GM18867 (cell line): ENCODE data around the gene TMEM198.
A peak's percentile ranks its signal among the peaks of the same experiment; 100 is the strongest.

Experiments
- ATAC-seq: cut with Tn5 transposase; IDR thresholded peaks from one replicate; pipeline ENCODE4 v1.9.1; 2021; ENCODE audit warnings: mild to moderate bottlenecking, moderate library complexity; ENCODE audit not compliant: unreplicated experiment

The TMEM198 gene

GRCh38 chr2:219508971-219509779 lies 34.7 kb upstream of the TMEM198 start:
- peak; percentile 18 for ATAC-seq

GRCh38 chr2:219509780-219510511 lies 33.9 kb upstream of the TMEM198 start:
- peak; percentile 61 for ATAC-seq

- ATAC-seq, result no peak
Observed at GRCh38 chr2:219510512-219511135, 33.2 kb upstream of the TMEM198 start.

GRCh38 chr2:219511547-219512325 lies 32.1 kb upstream of the TMEM198 start:
- no peak for ATAC-seq

DNA sequence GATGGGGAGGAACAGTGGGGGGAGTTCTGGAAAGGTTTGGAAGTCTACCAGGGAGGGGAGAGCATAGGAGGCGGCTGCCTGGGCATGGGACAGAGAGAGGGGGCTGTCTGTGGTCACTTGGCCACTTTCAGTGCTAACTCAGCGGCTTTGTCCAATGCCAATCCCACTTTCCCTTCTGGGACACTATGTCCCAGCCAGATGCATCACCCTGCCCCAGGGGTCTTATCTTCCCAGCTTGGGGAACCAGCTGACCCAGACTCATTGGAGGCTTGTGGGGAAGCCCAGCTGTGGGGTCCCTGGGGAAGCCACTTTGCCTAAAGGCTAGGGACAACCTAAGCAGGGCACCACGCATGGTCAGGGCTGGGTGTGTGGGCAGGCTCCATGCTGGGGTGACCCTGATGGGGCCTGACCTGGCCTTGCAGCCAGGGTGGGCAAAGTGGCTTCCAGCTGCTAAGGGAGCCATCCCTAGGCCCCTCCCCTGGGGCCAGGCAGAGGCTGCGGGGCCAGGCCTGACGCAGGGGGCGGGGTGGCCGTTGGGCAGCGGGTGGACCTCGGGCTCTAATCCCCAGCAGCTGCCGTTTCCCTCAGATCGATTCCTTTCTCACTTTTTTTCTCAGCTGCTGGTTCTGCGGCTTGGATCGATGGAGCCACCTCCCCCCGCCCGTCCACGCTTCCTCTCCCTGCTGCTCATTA lies 31.2 kb upstream of the TMEM198 start:
- ATAC-seq, result no peak

- ATAC-seq, result no peak
Observed at GRCh38 chr2:219513787-219514186, 30.0 kb upstream of the TMEM198 start.

- ATAC-seq, result no peak
Observed at GRCh38 chr2:219514196-219514761, 29.5 kb upstream of the TMEM198 start, which contains the start of gene ASIC4. Gene ASIC4 (plus strand): TSS chr2:219514482. CDS start chr2:219514725, 243 bp downstream.

- no peak for ATAC-seq
Observed at GRCh38 chr2:219514836-219515235, 29.0 kb upstream of the TMEM198 start.

DNA sequence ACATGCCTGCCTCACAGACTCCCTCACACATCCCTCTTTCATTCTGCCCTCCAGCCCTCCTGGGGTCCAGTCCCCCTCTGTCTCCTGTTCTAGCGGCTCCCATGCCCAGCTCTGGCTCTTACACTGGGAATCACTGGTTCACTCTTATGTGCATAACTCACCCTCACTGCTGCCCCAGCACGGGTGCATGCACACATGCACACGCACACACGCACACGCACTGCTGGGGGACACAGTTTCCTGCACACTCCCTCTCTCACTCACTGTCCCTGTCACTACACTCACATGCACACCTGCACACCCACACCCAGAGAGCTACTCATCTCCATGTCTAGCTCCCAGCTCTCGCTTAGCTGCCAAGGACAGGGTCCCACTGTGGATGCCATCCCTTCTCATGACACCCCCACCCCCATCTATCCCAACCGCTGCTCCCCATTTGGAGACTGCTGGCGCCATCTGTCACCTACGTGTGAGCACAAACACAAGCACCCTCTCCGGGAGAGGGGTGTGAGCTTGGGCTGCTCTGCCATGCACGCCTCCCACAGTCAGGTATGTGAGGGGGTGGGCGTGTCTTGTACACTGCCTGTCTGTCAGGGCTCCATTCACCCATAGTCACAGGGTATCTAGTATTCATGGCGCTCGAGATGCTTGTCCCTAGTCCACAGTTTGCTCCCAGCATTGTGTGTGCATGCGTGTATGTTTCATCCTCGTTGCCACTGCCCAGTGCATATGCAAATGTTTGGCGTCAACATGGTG lies 27.8 kb upstream of the TMEM198 start:
- ATAC-seq, result no peak

GRCh38 chr2:219516888-219517287 lies 26.9 kb upstream of the TMEM198 start:
- no peak for ATAC-seq

DNA sequence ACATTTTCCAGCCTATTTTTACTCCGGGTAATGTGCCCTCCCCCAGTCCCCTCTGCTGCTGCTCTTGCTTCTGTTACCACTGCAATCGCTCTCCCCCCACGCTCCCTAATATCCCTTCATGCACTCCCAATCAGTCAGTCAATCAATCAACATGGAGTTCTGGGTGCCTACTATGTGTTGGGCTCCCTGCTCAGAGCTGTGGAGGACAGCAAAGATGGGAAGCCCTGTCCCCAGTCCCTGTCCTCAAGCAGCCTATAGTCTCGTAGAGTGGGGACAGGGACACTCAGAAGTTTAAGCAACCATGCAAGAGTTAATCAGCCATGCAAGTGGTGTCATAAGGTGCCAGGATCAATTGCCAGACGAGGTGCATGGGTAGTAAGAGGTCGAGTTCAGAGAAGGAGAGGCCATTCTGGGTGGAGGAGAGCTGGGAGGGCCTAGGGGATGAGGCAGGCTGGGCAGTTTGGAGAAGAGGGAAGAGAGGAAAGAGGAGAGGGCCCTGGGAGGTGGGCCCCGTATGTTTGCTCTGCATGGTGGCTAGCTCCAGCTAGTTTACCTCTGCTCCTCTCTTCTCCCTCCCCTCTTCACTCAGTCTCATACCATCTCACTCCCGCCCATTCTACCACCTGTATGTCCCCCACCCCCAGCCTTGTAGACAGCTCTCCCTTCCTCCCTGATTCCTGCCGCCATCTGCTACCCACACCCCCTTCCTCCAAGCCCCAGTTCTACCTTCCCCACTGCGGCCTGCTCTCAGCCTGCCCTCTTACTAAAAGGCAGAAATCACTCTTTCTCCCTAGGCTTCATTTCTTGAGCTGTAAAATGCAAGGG lies 25.7 kb upstream of the TMEM198 start:
- no peak for ATAC-seq

DNA sequence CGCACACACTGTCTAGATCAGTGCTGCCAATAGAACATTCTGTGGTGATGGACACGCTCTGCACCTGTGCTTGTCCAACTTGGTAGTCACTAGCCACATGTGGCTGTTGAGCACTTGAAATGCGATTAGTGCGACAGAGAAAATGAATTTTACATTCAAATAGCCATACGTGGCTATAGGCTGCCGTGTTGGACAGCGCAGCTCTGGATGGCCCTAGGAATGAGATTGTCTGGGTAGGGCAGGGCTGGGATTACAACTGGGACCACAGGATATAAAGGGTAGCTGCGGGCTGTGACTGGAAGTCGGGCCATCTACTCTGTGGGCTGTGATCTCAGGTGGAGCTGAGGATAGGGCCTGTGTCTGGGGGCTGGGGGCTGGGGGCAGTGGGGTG lies 24.3 kb upstream of the TMEM198 start:
- ATAC-seq, result no peak

GRCh38 chr2:219520079-219520478 lies 23.7 kb upstream of the TMEM198 start:
- ATAC-seq, result no peak

DNA sequence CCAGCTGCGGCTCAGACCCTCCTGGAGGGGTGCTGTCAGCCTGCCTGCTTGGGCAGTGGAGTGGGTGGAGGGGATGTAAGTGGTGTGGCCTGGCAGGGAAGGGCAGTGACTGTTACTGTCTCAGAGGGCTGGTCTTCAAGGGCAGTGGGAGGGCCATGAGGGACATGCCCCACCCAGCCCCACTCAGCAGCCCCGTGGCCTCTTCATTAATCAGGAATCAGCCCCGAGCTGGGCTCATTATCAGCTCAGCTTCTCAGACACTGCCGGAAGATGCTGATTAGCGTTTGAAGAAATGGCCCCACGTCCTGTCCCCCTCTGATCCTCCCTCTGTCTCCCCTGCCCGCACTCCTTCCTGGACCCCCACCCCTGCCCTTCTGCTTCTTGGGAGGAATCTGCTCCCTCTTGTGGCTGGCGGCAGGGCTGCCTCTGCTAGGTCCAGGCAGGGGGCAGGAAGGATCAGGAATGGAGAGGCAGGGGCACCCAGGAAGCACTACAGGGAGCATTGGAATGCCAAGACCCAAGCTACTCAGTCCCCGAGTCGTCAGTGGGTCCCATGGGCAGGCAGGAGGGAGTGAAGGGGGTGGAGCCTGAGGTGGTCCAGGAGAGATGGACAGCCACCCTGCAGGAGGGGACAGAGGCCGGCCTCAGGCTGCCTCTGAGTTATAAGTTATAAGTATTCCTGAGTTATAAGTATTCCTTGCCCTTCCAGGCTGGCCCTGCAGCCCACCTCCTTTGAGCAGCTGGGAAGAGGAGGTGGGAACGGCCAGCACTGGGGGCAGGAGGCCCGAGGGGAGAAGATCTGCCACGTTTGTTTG lies 22.6 kb upstream of the TMEM198 start:
- no peak for ATAC-seq

DNA sequence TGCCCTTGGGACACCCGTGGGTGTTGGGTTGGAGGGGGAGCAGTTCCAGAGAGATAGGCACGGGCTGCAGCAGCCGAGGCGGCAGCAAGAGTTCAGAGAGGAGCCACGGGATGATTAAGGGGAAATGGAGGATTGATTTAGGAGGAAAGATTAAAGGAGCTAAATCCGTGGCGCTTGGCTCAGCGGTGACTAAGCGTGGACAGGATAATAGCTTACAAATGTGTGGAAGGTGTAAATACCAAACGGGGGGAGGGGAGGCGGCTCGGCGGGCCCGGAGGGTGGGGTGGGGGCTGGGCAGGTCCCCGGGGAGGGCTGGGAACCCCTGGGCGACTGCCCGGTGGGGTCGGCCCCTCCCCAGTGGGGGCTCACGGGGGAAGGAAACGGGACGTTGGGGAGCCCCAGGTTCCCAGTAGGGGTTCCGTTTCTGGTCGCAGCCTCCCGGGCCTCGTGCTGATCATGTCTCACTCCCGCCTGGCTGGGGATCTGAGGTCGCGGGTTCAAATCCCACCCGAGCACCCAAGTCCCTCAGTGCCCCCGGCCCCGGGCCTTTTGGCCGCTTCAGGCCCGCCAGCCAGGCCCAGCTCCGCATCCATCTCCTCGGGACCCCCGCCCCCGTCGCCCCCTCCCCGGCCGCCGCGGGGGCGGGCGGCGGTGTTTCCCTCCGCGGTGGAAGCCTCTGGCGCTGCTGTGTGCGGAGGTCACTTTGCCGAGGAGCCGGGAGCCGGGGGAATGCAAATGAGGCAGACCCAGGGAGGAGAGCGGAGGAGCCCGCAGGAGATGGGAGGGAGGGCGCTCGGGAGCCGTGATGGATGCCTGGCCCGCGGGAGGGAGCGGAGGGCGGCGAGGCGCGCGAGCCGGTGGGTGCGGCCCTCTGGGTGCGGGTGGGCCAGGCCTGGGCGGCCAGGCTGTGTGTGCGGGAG lies 21.5 kb upstream of the TMEM198 start:
- no peak for ATAC-seq

- no peak for ATAC-seq
Observed at GRCh38 chr2:219523031-219523671, 20.7 kb upstream of the TMEM198 start.
